K562 (cell line): ENCODE measurements around the gene HRC. TPM values are rescaled to one million over a fixed set of nuclear protein-coding genes. Genes with fewer than 3 reads are reported as not detected.

Experiments used
- ATAC-seq: fragments of 200-7000 bp; cut with Tn5 transposase; 3 replicates; pipeline ENCODE4 v1.9.1; 2020; ENCODE audit warnings: moderate library complexity
- BruUV-seq: library from RNA; stranded (reverse); fragments of 400-500 nt; replicated peaks from 2 replicates; lab custom pipeline; 2021; lab: Mats Ljungman, UMichigan
- CTCF ChIA-PET: fragments of 300-600 bp; formaldehyde crosslinking; extraction: SDS; loops from one replicate; lab custom pipeline; 2021; ENCODE audit warnings: low intra/inter-chr PET ratio; lab: Yijun Ruan, JAX
- POLR2A ChIA-PET: fragments of 300-600, 350-650 bp; sonication (Branson Sonifier 250); formaldehyde crosslinking; extraction: SDS; loops from one replicate; lab custom pipeline; 2021; ENCODE audit warnings: antibody characterized with exemption, inconsistent platforms; lab: Yijun Ruan, JAX
- DNase-seq, 4 experiments: peaks; one replicate each; pipeline versions ENCODE4 v3.0.0 to v3.0.0-alpha.2; 2011 to 2018; ENCODE audit warnings: low spot score in 3 of 4, mixed read lengths in 3 of 4; ENCODE audit errors: extremely low read depth in 1 of 4
- FAIRE-seq: peaks from 2 replicates; lab custom pipeline; 2011; peaks lifted over from hg19 to GRCh38; lab: Jason Lieb, UNC
- H2AFZ ChIP-seq: 2 replicates; pipeline ENCODE4 v1.6.0; 2011; ENCODE audit warnings: low read depth, low read length, control low read depth, inconsistent platforms
- H3K27ac ChIP-seq: fragments of 200-600 bp; 3 replicates; pipeline ENCODE4 v1.8.0; 2011; ENCODE audit warnings: low read depth, mild to moderate bottlenecking, control low read depth, inconsistent platforms, low read length, moderate library complexity, mixed read lengths; ENCODE audit errors: extremely low read depth
- H3K27me3 ChIP-seq, 2 experiments: fragments of 300-600 bp in 1 of 2; 2 replicates in 1 of 2; 3 replicates in 1 of 2; pipeline versions ENCODE4 v1.6.0 to v1.8.0; 2011; ENCODE audit warnings: inconsistent platforms in 2 of 2, low read length in 2 of 2, mild to moderate bottlenecking in 1 of 2, mixed read lengths in 1 of 2, moderate library complexity in 1 of 2; ENCODE audit not compliant: control insufficient read depth in 2 of 2, insufficient read depth in 2 of 2
- H3K36me3 ChIP-seq: fragments of 300-600 bp; 3 replicates; pipeline ENCODE4 v1.8.0; 2011; ENCODE audit warnings: mild to moderate bottlenecking, low read length, inconsistent platforms; ENCODE audit not compliant: control insufficient read depth, insufficient read depth
- H3K4me1 ChIP-seq, 2 experiments: fragments of 200-600 bp in 1 of 2; replicated peaks in 1 of 2; 2 replicates in 1 of 2; 3 replicates in 1 of 2; pipeline versions ENCODE4 v1.5.1 to v1.8.0; 2011; ENCODE audit warnings: inconsistent platforms in 2 of 2, low read length in 2 of 2, mild to moderate bottlenecking in 1 of 2, mixed read lengths in 1 of 2, moderate library complexity in 1 of 2; ENCODE audit not compliant: control insufficient read depth in 2 of 2, insufficient read depth in 2 of 2
- H3K4me2 ChIP-seq: 2 replicates; pipeline ENCODE4 v1.6.1; 2011; ENCODE audit warnings: low read length, control low read depth, inconsistent platforms, mixed read lengths; ENCODE audit not compliant: insufficient read depth
- H3K4me3 ChIP-seq: fragments of 200-600 bp; sonication (generic), shearing (Covaris generic); 2 replicates; pipeline ENCODE4 v1.5.1; 2016; ENCODE audit warnings: control low read depth, inconsistent platforms
- H3K79me2 ChIP-seq: fragments of 200-600 bp; 3 replicates; pipeline ENCODE4 v1.8.0; 2011; ENCODE audit warnings: low read length, inconsistent platforms; ENCODE audit not compliant: control insufficient read depth, insufficient read depth
- H3K9ac ChIP-seq, 2 experiments: 2 replicates each; pipeline versions ENCODE4 v1.6.0 to v1.6.1; 2011; ENCODE audit warnings: low read depth in 2 of 2, low read length in 2 of 2, control low read depth in 1 of 2, inconsistent platforms in 1 of 2, mild to moderate bottlenecking in 1 of 2, mixed read lengths in 1 of 2; ENCODE audit not compliant: insufficient read depth in 1 of 2
- H3K9me1 ChIP-seq: one replicate; pipeline ENCODE4 v1.6.0; 2011; ENCODE audit warnings: inconsistent platforms, mild to moderate bottlenecking, low read length, moderate library complexity; ENCODE audit not compliant: control insufficient read depth, insufficient read depth
- H3K9me3 ChIP-seq: replicated peaks from 2 replicates; pipeline ENCODE4 v1.5.1; 2011; ENCODE audit warnings: low read depth, low read length, inconsistent platforms; ENCODE audit not compliant: control insufficient read depth, insufficient read depth
- H4K20me1 ChIP-seq: replicated peaks from 2 replicates; pipeline ENCODE4 v1.6.1; 2011; ENCODE audit warnings: low read length, inconsistent platforms, mixed read lengths; ENCODE audit not compliant: control insufficient read depth, insufficient read depth
- ATF2 ChIP-seq: sonication (generic); formaldehyde crosslinking; IDR thresholded peaks from 2 replicates; pipeline ENCODE4 v1.8.1; 2022; ENCODE audit warnings: missing genetic modification reagents
- ELK3 ChIP-seq: fragments of 450-650 bp; formaldehyde crosslinking; IDR thresholded peaks from 2 replicates; pipeline ENCODE4 v1.4.0; 2020; ENCODE audit warnings: mild to moderate bottlenecking
- REST ChIP-seq, 2 experiments: fragments of 450-650 bp; formaldehyde crosslinking in 1 of 2; IDR thresholded peaks; 2 replicates each; pipeline versions ENCODE4 v1.4.0 to v1.6.1; 2014 to 2020; ENCODE audit warnings: mild to moderate bottlenecking in 2 of 2, borderline replicate concordance in 1 of 2, low read depth in 1 of 2
- SRSF7 ChIP-seq: fragments of 200-400 bp; formaldehyde crosslinking; optimal IDR thresholded peaks from 2 replicates; pipeline ENCODE3; 2017; ENCODE audit warnings: mild to moderate bottlenecking, low read depth, low read length
- THRA ChIP-seq: fragments of 450-650 bp; IDR thresholded peaks from 2 replicates; pipeline ENCODE4 v1.6.1; 2017; ENCODE audit warnings: mild to moderate bottlenecking, moderate library complexity
- WGBS: fragments of 100-300 bp; shearing (Covaris generic); methylation state at CpG from one replicate; pipeline ENCODE4 v1.1.6; 2016; ENCODE audit warnings: low coverage, mixed read lengths; ENCODE audit not compliant: insufficient coverage; ENCODE audit errors: missing lambda C conversion rate; 5-methylcytosine and 5-hydroxymethylcytosine counted together
- in situ Hi-C: fragments of 300-500 bp; cut with MboI; formaldehyde crosslinking; loops from 4 replicates; pipeline ENCODE4 v1.15.0; 2018; ENCODE audit warnings: inconsistent platforms, mixed read lengths
- intact Hi-C: fragments of 100-400 bp; cut with micrococcal nuclease; formaldehyde crosslinking; loops from 2 replicates; pipeline ENCODE4 v1.14.2; 2022
- polyA plus RNA-seq, 8 experiments: library from polyadenylated mRNA; depleted of rRNA in 4 of 8; stranded (reverse) in 5 of 8; unstranded in 3 of 8; fragments of >200 nt; fragmentation: Nextera tagmentation in 2 of 8; fragmentation: Illumina TruSeq in 1 of 8; extraction: Ambion mirVana in 2 of 8; extraction: Trizol in 1 of 8; gene quantifications; 2 replicates each; pipeline versions ENCODE4 v1.2.1 to v1.2.3, GENCODE V29; 2011 to 2014; ENCODE audit warnings: inconsistent platforms in 1 of 8, missing spikeins in 1 of 8
- total RNA-seq, 7 experiments: library from RNA; depleted of rRNA in 6 of 7; stranded (reverse); fragments of >200 nt in 6 of 7; fragmentation: Illumina TruSeq in 2 of 7; extraction: Trizol in 2 of 7; gene quantifications; 2 replicates each; pipeline versions ENCODE4 v1.2.1 to v1.2.3, GENCODE V29; 2011 to 2021; ENCODE audit warnings: low replicate concordance in 1 of 7

The HRC gene
- total and polyA plus RNA-seq, 9 of the 15 experiments (the other 6 are each of a cell fraction or from before 2014, with no cell fraction given) = 0.66 to 18.7 (median 13.1) TPM

- H3K79me2 ChIP-seq = no peaks in the 10 kb centered on the region
- 94% methylated on average over 5 of the region's 5 CpGs for WGBS
- no peaks in the 10 kb centered on the region for H4K20me1 ChIP-seq
- no TSS peak for BruUV-seq
- DNase-seq = peak in 1 of 4 experiments; percentile 2
- H3K4me2 ChIP-seq = no peak overlapping the region
- H3K36me3 ChIP-seq = peaks cover 52% of the 10 kb centered on the region
- no peak for FAIRE-seq
- ChIA-PET CTCF (no interaction called here), POLR2A (interaction anchor here (0.6 to 1.6 kb wide), 2 partner anchors 10 to 12 kb away, joined by 3 read pairs; no protein-coding TSS in a partner anchor)
- no peak overlapping the region for H2AFZ ChIP-seq
- H3K9me3 ChIP-seq = peaks cover 8% of the 10 kb centered on the region; the same call in 1 of the 2 replicates
- in situ Hi-C loops = no loop called here
- no peaks in the 10 kb centered on the region for H3K27me3 ChIP-seq
- intact Hi-C loops = no loop called here
- ATAC-seq = no peak
- H3K9me1 ChIP-seq = no peaks in the 10 kb centered on the region
- H3K4me1 ChIP-seq = no peaks in the 10 kb centered on the region
- H3K4me3 ChIP-seq = no peak overlapping the region
- no peak overlapping the region for H3K27ac ChIP-seq
- no peak overlapping the region for H3K9ac ChIP-seq
- TF ChIP-seq REST (IDR thresholded peaks at IDR 0.05; ENCODE audit: borderline replicate concordance) (no peak), REST (CRISPR knock-in tag; IDR thresholded peaks at IDR 0.05; ENCODE audit: low read depth) (no peak), THRA (no peak), ELK3 (CRISPR knock-in tag) (no peak), ATF2 (CRISPR knock-in tag) (no peak), SRSF7 (no peak)
Measured at GRCh38 chr19:49189259-49189658, 34.1 kb upstream of the HRC start.
